SJSA1 (cell line): Measurements from ENCODE around the gene TTC31. TPM values are rescaled to one million over a fixed set of nuclear protein-coding genes. Genes with fewer than 3 reads are reported as not detected.

Source experiments
- DNase-seq, 2 experiments: peaks; one replicate each; pipeline ENCODE4 v3.0.0-alpha.2; 2015 to 2020; ENCODE audit warnings: low spot score in 2 of 2, low read depth in 1 of 2
- H3K27ac ChIP-seq: fragments of 250-450 bp; sonication (Bioruptor Pico); 2 replicates; pipeline ENCODE4 v1.5.1; 2020; ENCODE audit warnings: mild to moderate bottlenecking, moderate library complexity
- H3K27me3 ChIP-seq: fragments of 250-450 bp; sonication (Bioruptor Pico); replicated peaks from 2 replicates; pipeline ENCODE4 v1.5.1; 2020; ENCODE audit warnings: mild to moderate bottlenecking, moderate library complexity
- H3K36me3 ChIP-seq: fragments of 250-450 bp; sonication (Bioruptor Pico); 2 replicates; pipeline ENCODE4 v1.5.1; 2020; ENCODE audit warnings: mild to moderate bottlenecking
- H3K4me1 ChIP-seq: fragments of 250-450 bp; sonication (Bioruptor Pico); replicated peaks from 2 replicates; pipeline ENCODE4 v1.6.1; 2021; ENCODE audit warnings: mild to moderate bottlenecking
- H3K4me3 ChIP-seq: fragments of 250-450 bp; sonication (Bioruptor Pico); 2 replicates; pipeline ENCODE4 v1.5.1; 2020; ENCODE audit warnings: mild to moderate bottlenecking
- H3K9me3 ChIP-seq: fragments of 250-450 bp; sonication (Bioruptor Pico); replicated peaks from 2 replicates; pipeline ENCODE4 v1.5.1; 2020; ENCODE audit warnings: mild to moderate bottlenecking
- total RNA-seq: library from RNA; depleted of rRNA; stranded (reverse); fragments of >200 nt; shearing (Covaris generic); gene quantifications from 2 replicates; pipeline ENCODE4 v1.2.3, GENCODE V29; 2014; rRNA removed

The TTC31 gene
- total RNA-seq, 1 experiment from 2014 or later = 19.8 TPM

DNA sequence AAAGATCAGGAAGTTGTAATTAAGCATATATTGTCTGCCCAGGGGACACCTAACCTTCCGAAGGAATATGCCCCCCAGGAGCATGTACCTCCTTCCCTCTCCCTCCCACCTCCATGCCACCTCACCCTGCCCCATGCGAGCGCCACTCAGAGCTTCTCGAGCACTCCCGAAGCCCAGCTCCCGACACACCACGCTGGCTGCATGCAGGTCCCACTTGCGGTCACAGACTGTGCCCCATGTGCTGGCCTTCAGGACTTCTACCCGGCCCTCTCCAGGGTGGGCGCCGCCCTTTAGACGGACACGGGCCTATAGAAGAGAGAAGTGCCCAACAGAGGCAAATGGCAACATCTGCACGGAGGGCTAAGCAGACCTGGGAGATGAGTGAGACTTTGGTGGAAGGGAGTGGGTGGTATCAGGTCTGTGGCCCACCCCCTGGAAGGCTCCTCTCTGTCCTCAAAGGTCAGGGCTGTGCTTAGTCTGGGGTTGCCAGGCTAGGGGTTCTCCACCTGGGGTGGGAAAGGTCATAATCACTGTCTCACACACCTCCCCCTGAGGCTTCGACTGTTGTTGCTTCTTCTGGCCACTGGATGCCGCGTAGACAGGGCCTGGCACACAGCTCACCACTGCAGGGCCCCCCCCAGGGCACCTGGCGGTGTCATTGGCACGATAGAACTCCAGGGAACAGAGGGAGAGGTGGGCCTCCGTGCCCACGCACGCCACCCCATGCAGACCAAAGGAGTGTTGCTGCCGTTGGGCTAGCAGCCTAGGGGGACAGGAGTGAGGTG lies 53.5 kb downstream of the TTC31 start:
- Histone ChIP-seq H3K4me3 (no peak overlapping the region), H3K27ac (no peak overlapping the region), H3K9me3 (no peaks in the 10 kb centered on the region), H3K36me3 (peaks cover 17% of the 10 kb centered on the region), H3K4me1 (no peaks in the 10 kb centered on the region), H3K27me3 (no peaks in the 10 kb centered on the region)
- DNase-seq = no peak

DNA sequence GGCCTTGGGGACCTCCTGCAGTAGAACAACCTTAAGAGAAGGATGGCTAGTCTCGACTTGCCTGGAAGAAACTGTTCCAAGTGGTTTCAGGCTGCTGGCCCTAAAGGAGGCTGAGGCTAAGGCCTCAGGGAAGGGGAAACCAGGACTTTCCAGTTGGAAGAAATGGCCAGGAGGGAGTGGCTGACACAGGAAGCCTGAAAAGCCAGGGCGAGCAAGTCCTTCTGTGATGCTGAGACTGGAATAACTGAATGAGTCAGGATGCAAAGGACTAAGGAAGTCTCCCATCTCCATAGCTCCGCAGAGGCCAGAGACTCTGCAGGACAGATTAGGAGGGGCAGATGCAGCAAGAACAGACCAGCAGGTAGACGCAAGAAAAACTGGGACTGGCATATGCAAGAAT lies 54.3 kb downstream of the TTC31 start:
- Histone ChIP-seq H3K27me3 (no peaks in the 10 kb centered on the region), H3K9me3 (no peaks in the 10 kb centered on the region), H3K4me3 (no peak overlapping the region), H3K36me3 (peaks cover 11% of the 10 kb centered on the region), H3K27ac (no peak overlapping the region), H3K4me1 (no peaks in the 10 kb centered on the region)
- DNase-seq = no peak

DNA sequence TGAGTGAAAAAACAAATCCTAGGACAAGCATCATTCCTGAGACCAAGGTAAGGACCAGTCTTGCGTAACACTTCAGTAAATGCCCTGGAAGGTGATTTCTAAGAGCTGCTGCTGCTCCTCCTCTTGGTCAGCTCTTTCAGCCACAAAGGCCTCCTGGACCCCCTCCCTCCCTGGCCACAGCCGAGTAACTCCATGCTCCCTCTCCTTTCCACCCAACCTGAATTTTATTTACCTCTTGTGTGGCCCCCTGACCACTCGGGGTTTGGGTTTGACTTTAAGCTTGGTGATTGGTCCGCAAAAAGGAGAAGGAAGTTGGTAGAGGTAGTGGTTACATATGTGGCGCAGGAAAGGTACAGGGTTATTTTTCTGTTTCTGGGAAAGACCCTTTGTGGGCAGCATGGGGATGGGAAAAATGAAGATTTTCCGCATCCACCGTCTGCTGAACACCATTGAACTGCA lies 56.0 kb downstream of the TTC31 start:
- no peak for DNase-seq
- no peak overlapping the region for H3K4me3 ChIP-seq
- no peaks in the 10 kb centered on the region for H3K36me3 ChIP-seq
- H3K27ac ChIP-seq = no peak overlapping the region
- H3K4me1 ChIP-seq = no peaks in the 10 kb centered on the region
- no peaks in the 10 kb centered on the region for H3K9me3 ChIP-seq
- no peaks in the 10 kb centered on the region for H3K27me3 ChIP-seq

- H3K27me3 ChIP-seq = no peaks in the 10 kb centered on the region
- no peak overlapping the region for H3K4me3 ChIP-seq
- no peaks in the 10 kb centered on the region for H3K36me3 ChIP-seq
- no peak overlapping the region for H3K27ac ChIP-seq
- no peaks in the 10 kb centered on the region for H3K9me3 ChIP-seq
- H3K4me1 ChIP-seq = no peaks in the 10 kb centered on the region
- DNase-seq = no peak
These were observed 57.4 kb downstream of the TTC31 start for GRCh38 chr2:74540291-74540690.

DNA sequence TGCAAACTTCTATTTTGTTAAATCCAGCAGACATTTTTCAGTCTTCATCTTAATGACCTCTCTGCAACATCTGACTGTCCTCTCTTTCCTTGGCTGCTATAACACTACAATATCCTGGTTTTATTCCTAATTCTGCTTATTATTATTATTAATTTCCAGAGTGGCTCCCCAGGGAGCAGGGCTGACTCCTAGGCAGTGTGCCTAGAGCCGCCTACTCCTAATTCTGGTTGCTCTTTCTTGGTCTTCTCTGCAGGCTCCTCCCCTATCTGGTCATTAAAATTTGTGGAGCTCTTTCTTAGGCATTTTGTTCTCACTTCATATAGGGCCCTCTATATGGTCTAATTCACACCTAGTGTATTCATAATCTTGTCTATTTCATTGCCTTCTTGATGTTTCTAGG lies 60.1 kb downstream of the TTC31 start:
- Histone ChIP-seq H3K36me3 (no peaks in the 10 kb centered on the region), H3K27ac (no peak overlapping the region), H3K27me3 (no peaks in the 10 kb centered on the region), H3K4me1 (no peaks in the 10 kb centered on the region), H3K9me3 (no peaks in the 10 kb centered on the region), H3K4me3 (no peak overlapping the region)
- no peak for DNase-seq

Other genes starting within 250 kb of the TTC31 start
- gene SLC4A5, start 139.7 kb upstream of the TTC31 start, total RNA-seq = 0.08 TPM in 1 of 2 replicates, not detected in the other
- 95.2 and 136 TPM in 2 replicates for gene DCTN1, start 102.8 kb upstream of the TTC31 start, total RNA-seq
- gene C2orf81, start 61.5 kb upstream of the TTC31 start, total RNA-seq = 0.34 and 1.3 TPM in 2 replicates
- 13.8 and 15.2 TPM in 2 replicates for gene WDR54, start 61.4 kb upstream of the TTC31 start, total RNA-seq
- 5.6 and 8.7 TPM in 2 replicates for gene RTKN, start 41.1 kb upstream of the TTC31 start, total RNA-seq
- 10.1 and 14.0 TPM in 2 replicates for gene INO80B, start 28.0 kb upstream of the TTC31 start, total RNA-seq
- 36.1 and 39.6 TPM in 2 replicates for gene WBP1, start 24.6 kb upstream of the TTC31 start, total RNA-seq
- 38.7 and 41.2 TPM in 2 replicates for gene MOGS, start 17.7 kb upstream of the TTC31 start, total RNA-seq
- gene MRPL53, start 10.4 kb upstream of the TTC31 start, total RNA-seq = 30.4 and 55.7 TPM in 2 replicates
- 5.4 and 12.4 TPM in 2 replicates for gene CCDC142, start 83 bp upstream of the TTC31 start, total RNA-seq
- 0.18 and 1.6 TPM in 2 replicates for gene LBX2, start 16.5 kb downstream of the TTC31 start, total RNA-seq
- 15.8 and 19.3 TPM in 2 replicates for gene PCGF1, start 24.6 kb downstream of the TTC31 start, total RNA-seq
- not detected in 2 replicates for gene TLX2, start 31.4 kb downstream of the TTC31 start, total RNA-seq
- gene DQX1, start 43.1 kb downstream of the TTC31 start, total RNA-seq = not detected in 2 replicates
- gene AUP1, start 46.6 kb downstream of the TTC31 start, total RNA-seq = 88.4 and 151 TPM in 2 replicates
- gene HTRA2, start 46.9 kb downstream of the TTC31 start, total RNA-seq = 28.3 and 36.8 TPM in 2 replicates
- 10.4 and 14.8 TPM in 2 replicates for gene LOXL3, start 70.9 kb downstream of the TTC31 start, total RNA-seq
- gene DOK1, start 71.6 kb downstream of the TTC31 start, total RNA-seq = 13.6 and 14.4 TPM in 2 replicates
- not detected in 2 replicates for gene M1AP, start 165.2 kb downstream of the TTC31 start, total RNA-seq
- 8.1 and 8.3 TPM in 2 replicates for gene SEMA4F, start 171.2 kb downstream of the TTC31 start, total RNA-seq